ENCODE measurements around the gene IYD.

GRCh38 chr6:150427843-150428242, 59.0 kb downstream of the IYD start:
- TF ChIP-seq ARNT (IDR thresholded peaks at IDR 0.05) (no peak), FOXM1 (IDR thresholded peaks at IDR 0.05; ENCODE audit: borderline replicate concordance) (no peak), BHLHE40 (IDR thresholded peaks at IDR 0.05; ENCODE audit: borderline replicate concordance) (no peak), FOXK2 (IDR thresholded peaks at IDR 0.05) (no peak), SP1 (IDR thresholded peaks at IDR 0.05) (no peak), L3MBTL2 (conservative IDR thresholded peaks at IDR 0.05) (no peak), NFRKB (IDR thresholded peaks at IDR 0.05) (no peak), SUZ12 (IDR thresholded peaks at IDR 0.05) (no peak), ELF4 (IDR thresholded peaks at IDR 0.05) (no peak), FOXA1 (IDR thresholded peaks at IDR 0.05) (no peak), ZNF384 (IDR thresholded peaks at IDR 0.05) (no peak), TARDBP (IDR thresholded peaks at IDR 0.05) (no peak), HDGF (IDR thresholded peaks at IDR 0.05; ENCODE audit: borderline replicate concordance) (no peak), PKNOX1 (IDR thresholded peaks at IDR 0.05) (no peak)

Data from HEK293T (cell line).